Caco-2 (cell line): ENCODE data around the gene KRT77. TPM values are rescaled to one million over a fixed set of nuclear protein-coding genes. Genes with fewer than 3 reads are reported as not detected.
"Not testable (repeated sequence)": the region's sequence is repeated elsewhere in the genome, so short reads cannot be mapped to it uniquely, and the experiment has no call there.

Experiments used
- Bru-seq: library from RNA; stranded (reverse); fragments of 400-500 nt; gene quantifications from one replicate; lab custom pipeline; 2021; lab: Mats Ljungman, UMichigan
- BruChase-seq, 2 experiments: library from RNA; stranded (reverse); fragments of 400-500 nt; gene quantifications; one replicate each; lab custom pipeline; 2021; lab: Mats Ljungman, UMichigan
- BruUV-seq: library from RNA; stranded (reverse); fragments of 400-500 nt; replicated peaks from 2 replicates; lab custom pipeline; 2021; lab: Mats Ljungman, UMichigan
- CTCF ChIA-PET: fragments of 300-600 bp; sonication (Branson Sonifier 250); formaldehyde crosslinking; loops from one replicate; lab custom pipeline; 2022; ENCODE audit warnings: antibody characterized with exemption; lab: Charles Lee
- POLR2A ChIA-PET: fragments of 300-600 bp; sonication (Branson Sonifier 250); formaldehyde crosslinking; loops from one replicate; lab custom pipeline; 2022; ENCODE audit warnings: antibody characterized with exemption; lab: Charles Lee
- DNase-seq, 2 experiments: peaks; one replicate each; pipeline versions ENCODE4 v3.0.0 to v3.0.0-alpha.2; 2020 to 2022
- H3K27me3 ChIP-seq: replicated peaks from 2 replicates; pipeline ENCODE4 v1.6.0; 2011; ENCODE audit warnings: low read length; ENCODE audit not compliant: control insufficient read depth, insufficient read depth
- H3K36me3 ChIP-seq: 2 replicates; pipeline ENCODE4 v1.5.1; 2011; ENCODE audit warnings: low read length; ENCODE audit not compliant: control insufficient read depth, insufficient read depth
- H3K4me1 ChIP-seq: fragments of 250-450 bp; sonication (Bioruptor Pico); 2 replicates; pipeline ENCODE4 v1.5.1; 2020; ENCODE audit warnings: mild to moderate bottlenecking
- H3K4me3 ChIP-seq: 2 replicates; pipeline ENCODE4 v1.5.1; 2011; ENCODE audit warnings: low read depth, mild to moderate bottlenecking, control low read depth, low read length
- H3K9me3 ChIP-seq: fragments of 250-450 bp; sonication (Bioruptor Pico); 2 replicates; pipeline ENCODE4 v1.5.1; 2020; ENCODE audit warnings: mild to moderate bottlenecking, moderate library complexity
- H3K27ac Mint-ChIP-seq: one replicate; pipeline ENCODE4 v1.8.0; 2022; ENCODE audit warnings: mixed read lengths; ENCODE audit not compliant: unreplicated experiment
- H3K27me3 Mint-ChIP-seq: one replicate; pipeline ENCODE4 v1.8.0; 2022; ENCODE audit warnings: mixed read lengths; ENCODE audit not compliant: insufficient read depth, unreplicated experiment
- H3K36me3 Mint-ChIP-seq: one replicate; pipeline ENCODE4 v1.8.0; 2022; ENCODE audit warnings: mild to moderate bottlenecking, mixed read lengths; ENCODE audit not compliant: insufficient read depth, unreplicated experiment
- H3K4me1 Mint-ChIP-seq: one replicate; pipeline ENCODE4 v1.8.0; 2022; ENCODE audit warnings: low read depth, mixed read lengths; ENCODE audit not compliant: unreplicated experiment
- H3K4me3 Mint-ChIP-seq: one replicate; pipeline ENCODE4 v1.8.0; 2022; ENCODE audit warnings: mild to moderate bottlenecking, moderate library complexity, mixed read lengths; ENCODE audit not compliant: unreplicated experiment
- H3K9me3 Mint-ChIP-seq: one replicate; pipeline ENCODE4 v1.8.0; 2022; ENCODE audit warnings: mixed read lengths; ENCODE audit not compliant: unreplicated experiment
- intact Hi-C: fragments of 100-400 bp; cut with micrococcal nuclease; formaldehyde crosslinking; loops from one replicate; pipeline ENCODE4 v1.10.0; 2022; ENCODE audit not compliant: unreplicated experiment
- long read RNA-seq: library from polyadenylated mRNA; stranded (forward); transcript quantifications from one replicate; pipeline ENCODE4 v2.0.0, GENCODE V29; 2022
- total RNA-seq: library from RNA; stranded (reverse); gene quantifications from 2 replicates; pipeline ENCODE4 v1.2.3, GENCODE V29; 2022
- TF ChIP-seq, protein P1 (sequence below), 2 experiments: fragments of 200-600 bp in 1 of 2; IDR thresholded peaks; 1 replicate in 1 of 2; 2 replicates in 1 of 2; pipeline versions ENCODE4 v1.5.1 to v1.8.0; 2011 to 2022; ENCODE audit warnings: antibody characterized with exemption in 1 of 2, control low read depth in 1 of 2, inconsistent platforms in 1 of 2, low read depth in 1 of 2, low read length in 1 of 2, mild to moderate bottlenecking in 1 of 2, moderate library complexity in 1 of 2; ENCODE audit not compliant: insufficient read depth in 1 of 2, severe bottlenecking in 1 of 2, unreplicated experiment in 1 of 2

Gene KRT77
- total RNA-seq (not detected in 2 replicates), Bru-seq, nascent RNA (not detected), BruChase-seq, experiment 1, labeled RNA remaining after a 2-hour chase (percentile 10 among the genes with signal in this experiment), BruChase-seq, experiment 2, labeled RNA remaining after a 6-hour chase (not detected)
- long read RNA-seq: 0 reads

DNA sequence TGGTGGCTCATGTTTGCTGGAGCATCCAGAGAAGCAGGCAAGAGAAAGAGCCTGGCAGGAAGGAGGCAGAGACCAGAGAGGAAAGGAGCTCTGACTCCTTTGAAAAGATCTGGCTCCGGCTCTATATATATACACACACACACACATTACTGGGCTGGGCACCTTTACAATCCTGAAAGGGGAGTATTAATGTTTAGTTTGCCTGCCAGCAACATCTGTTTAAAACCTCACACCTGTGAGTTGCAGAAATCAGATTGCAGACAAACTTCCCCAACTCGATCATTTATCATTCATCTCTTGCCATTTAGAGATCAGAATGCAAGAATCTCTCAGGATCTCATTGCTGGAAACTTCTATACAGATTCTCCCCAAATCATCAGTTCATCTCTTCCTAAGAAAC is at the start of gene KRT77:
Gene KRT77, minus strand, starts transcription at position 101 of the 400 bp plus-strand sequence. Its CDS starts 90 bp downstream, at position 11.
- H3K27me3 ChIP-seq: no peaks in the 10 kb centered on the region; the same call in 1 of the 2 replicates
- no TSS peak for BruUV-seq
- POLR2A ChIA-PET: no interaction called here
- no peaks in the 10 kb centered on the region for H3K9me3 Mint-ChIP-seq
- H3K4me3 ChIP-seq: no peak within 1 kb of the TSS
- H3K4me3 Mint-ChIP-seq: no peak within 1 kb of the TSS
- TF ChIP-seq, protein P1, sequence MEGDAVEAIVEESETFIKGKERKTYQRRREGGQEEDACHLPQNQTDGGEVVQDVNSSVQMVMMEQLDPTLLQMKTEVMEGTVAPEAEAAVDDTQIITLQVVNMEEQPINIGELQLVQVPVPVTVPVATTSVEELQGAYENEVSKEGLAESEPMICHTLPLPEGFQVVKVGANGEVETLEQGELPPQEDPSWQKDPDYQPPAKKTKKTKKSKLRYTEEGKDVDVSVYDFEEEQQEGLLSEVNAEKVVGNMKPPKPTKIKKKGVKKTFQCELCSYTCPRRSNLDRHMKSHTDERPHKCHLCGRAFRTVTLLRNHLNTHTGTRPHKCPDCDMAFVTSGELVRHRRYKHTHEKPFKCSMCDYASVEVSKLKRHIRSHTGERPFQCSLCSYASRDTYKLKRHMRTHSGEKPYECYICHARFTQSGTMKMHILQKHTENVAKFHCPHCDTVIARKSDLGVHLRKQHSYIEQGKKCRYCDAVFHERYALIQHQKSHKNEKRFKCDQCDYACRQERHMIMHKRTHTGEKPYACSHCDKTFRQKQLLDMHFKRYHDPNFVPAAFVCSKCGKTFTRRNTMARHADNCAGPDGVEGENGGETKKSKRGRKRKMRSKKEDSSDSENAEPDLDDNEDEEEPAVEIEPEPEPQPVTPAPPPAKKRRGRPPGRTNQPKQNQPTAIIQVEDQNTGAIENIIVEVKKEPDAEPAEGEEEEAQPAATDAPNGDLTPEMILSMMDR (IDR thresholded peaks at IDR 0.05; ENCODE audit: insufficient read depth in 1 of 2, low read depth in 1 of 2, low read length in 1 of 2, severe bottlenecking in 1 of 2, unreplicated experiment in 1 of 2): no peak
- H3K36me3 Mint-ChIP-seq: no peaks in the 10 kb centered on the region
- no peaks in the 10 kb centered on the region for H3K4me1 ChIP-seq
- peaks cover 6% of the 10 kb centered on the region for H3K27me3 Mint-ChIP-seq
- CTCF ChIA-PET: interaction anchor here (0.7 kb wide), 1 partner anchor 10 kb away, joined by 9 read pairs; no protein-coding TSS in a partner anchor
- no peak for DNase-seq
- intact Hi-C loops: no loop called here
- no peaks in the 10 kb centered on the region for H3K36me3 ChIP-seq
- H3K4me1 Mint-ChIP-seq: no peaks in the 10 kb centered on the region
- no peak within 1 kb of the TSS for H3K27ac Mint-ChIP-seq
- no peaks in the 10 kb centered on the region for H3K9me3 ChIP-seq

DNA sequence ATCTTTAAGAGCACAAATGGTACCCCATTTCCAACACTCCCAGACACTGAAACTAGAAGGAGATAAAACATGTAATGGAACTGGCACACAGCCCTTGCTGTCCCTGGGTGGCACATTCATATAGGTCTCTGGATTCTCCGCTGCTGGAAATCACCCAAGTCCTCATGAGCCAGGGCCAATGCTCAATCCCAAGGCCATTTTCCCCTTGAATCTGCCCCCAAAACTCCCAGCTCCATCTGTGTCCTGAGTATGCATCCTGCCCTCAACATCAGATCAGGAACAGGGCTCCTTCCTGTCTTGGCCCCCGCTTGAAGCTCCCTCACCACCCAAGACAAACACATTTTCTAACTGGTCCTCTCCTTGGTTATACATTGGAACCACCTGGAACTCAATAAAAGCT is 49.2 kb upstream of the KRT77 start:
- peaks cover 18% of the 10 kb centered on the region for H3K27me3 Mint-ChIP-seq

DNA sequence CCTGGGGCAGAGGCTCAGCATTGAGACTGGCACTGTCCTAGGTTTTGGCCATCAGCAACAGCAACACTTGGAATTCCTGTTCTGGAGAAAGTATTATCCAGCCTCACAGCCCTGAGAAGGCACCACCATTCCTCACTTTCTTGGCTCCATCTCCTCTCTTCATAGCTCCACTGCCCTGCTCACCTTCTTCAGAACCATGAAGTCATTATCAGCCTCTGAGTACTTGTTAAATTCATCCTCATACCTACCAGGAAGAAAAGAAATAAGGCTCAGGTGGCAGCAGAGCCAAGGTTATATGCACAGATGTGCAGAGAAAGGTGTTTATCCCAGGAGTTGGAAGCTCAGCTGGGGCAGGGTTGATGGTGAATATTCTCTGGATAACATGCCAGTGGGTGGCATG is 48.5 kb upstream of the KRT77 start:
- H3K4me3 Mint-ChIP-seq: no peak overlapping the region
- no peak overlapping the region for H3K27ac Mint-ChIP-seq
- Histone ChIP-seq H3K4me1 (no peaks in the 10 kb centered on the region), H3K9me3 (no peaks in the 10 kb centered on the region), H3K4me3 (no peak overlapping the region), H3K36me3 (no peaks in the 10 kb centered on the region), H3K27me3 (peaks cover 1% of the 10 kb centered on the region; the same call in 1 of the 2 replicates)
- H3K36me3 Mint-ChIP-seq: no peaks in the 10 kb centered on the region
- H3K9me3 Mint-ChIP-seq: no peaks in the 10 kb centered on the region
- peaks cover 18% of the 10 kb centered on the region for H3K27me3 Mint-ChIP-seq
- DNase-seq: no peak
- ChIA-PET CTCF (no interaction called here), POLR2A (no interaction called here)
- BruUV-seq: no TSS peak
- intact Hi-C loops: no loop called here
- TF ChIP-seq, protein P1 (IDR thresholded peaks at IDR 0.05; ENCODE audit: insufficient read depth in 1 of 2, low read depth in 1 of 2, low read length in 1 of 2, severe bottlenecking in 1 of 2, unreplicated experiment in 1 of 2): no peak
- no peaks in the 10 kb centered on the region for H3K4me1 Mint-ChIP-seq

More for the DNA sequence above, 49.2 kb upstream of the KRT77 start:
- Mint-ChIP-seq H3K4me1 (no peaks in the 10 kb centered on the region), H3K4me3 (no peak overlapping the region), H3K9me3 (no peaks in the 10 kb centered on the region), H3K36me3 (no peaks in the 10 kb centered on the region), H3K27ac (no peak overlapping the region)
- CTCF ChIA-PET: interaction anchor here (0.6 kb wide), 1 partner anchor 14 kb away, joined by 3 read pairs; no protein-coding TSS in a partner anchor
- no peaks in the 10 kb centered on the region for H3K9me3 ChIP-seq
- H3K27me3 ChIP-seq: peaks cover 1% of the 10 kb centered on the region; the same call in 1 of the 2 replicates
- BruUV-seq: no TSS peak
- TF ChIP-seq, protein P1 (IDR thresholded peaks at IDR 0.05; ENCODE audit: insufficient read depth in 1 of 2, low read depth in 1 of 2, low read length in 1 of 2, severe bottlenecking in 1 of 2, unreplicated experiment in 1 of 2): no peak
- DNase-seq: no peak
- H3K36me3 ChIP-seq: no peaks in the 10 kb centered on the region
- POLR2A ChIA-PET: no interaction called here
- intact Hi-C loops: no loop called here
- H3K4me1 ChIP-seq: no peaks in the 10 kb centered on the region
- H3K4me3 ChIP-seq: no peak overlapping the region

DNA sequence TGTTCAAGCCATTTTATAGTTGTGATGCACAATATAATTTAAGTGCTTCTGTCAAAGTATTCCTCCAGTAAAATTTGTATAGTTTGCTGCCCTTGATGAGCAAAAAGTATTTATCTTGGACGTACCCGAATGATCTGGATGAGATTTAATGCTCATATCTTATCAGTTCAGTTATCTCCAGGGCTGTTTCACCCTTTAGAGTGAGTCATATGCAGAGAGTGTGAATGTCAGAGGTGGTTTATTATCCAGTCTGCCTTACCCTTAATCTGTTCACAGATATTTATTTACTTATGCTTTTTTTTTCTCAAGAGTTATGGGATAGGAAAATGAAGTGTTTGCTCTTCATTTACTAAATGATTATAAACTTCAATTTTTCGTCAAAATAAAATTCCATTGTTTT is 47.2 kb upstream of the KRT77 start:
- H3K4me1 ChIP-seq, H3K36me3 Mint-ChIP-seq, H3K9me3 ChIP-seq, POLR2A ChIA-PET, BruUV-seq, H3K4me3 Mint-ChIP-seq, intact Hi-C loops, H3K4me3 ChIP-seq, H3K4me1 Mint-ChIP-seq, DNase-seq, H3K36me3 ChIP-seq, H3K27ac Mint-ChIP-seq, H3K9me3 Mint-ChIP-seq, CTCF ChIA-PET, H3K27me3 ChIP-seq: not testable (repeated sequence)
- H3K27me3 Mint-ChIP-seq: peaks cover 20% of the 10 kb centered on the region
